NB4 (cell line): ENCODE results near the gene MYO19.

Experiments
- DNase-seq: peaks from one replicate; pipeline ENCODE4 v3.0.0; 2010; ENCODE audit warnings: low read depth
- H3K4me3 ChIP-seq: one replicate; pipeline ENCODE4 v1.5.1; 2011; ENCODE audit warnings: mild to moderate bottlenecking, low read depth, low read length, moderate library complexity
- MAX ChIP-seq: IDR thresholded peaks from 2 replicates; pipeline ENCODE4 v1.6.1; 2011; ENCODE audit warnings: low read depth, low read length
- MYC ChIP-seq: IDR thresholded peaks from 2 replicates; pipeline ENCODE4 v1.6.1; 2011; ENCODE audit warnings: low read depth, low read length
- POLR2A ChIP-seq: IDR thresholded peaks from 2 replicates; pipeline ENCODE4 v1.6.1; 2011; ENCODE audit warnings: mild to moderate bottlenecking; ENCODE audit not compliant: insufficient read length; ENCODE audit errors: extremely low read depth
- TF ChIP-seq, protein P1 (sequence below): IDR thresholded peaks from one replicate; pipeline ENCODE4 v1.5.1; 2012; ENCODE audit warnings: low read depth, low read length

MYO19 gene

GRCh38 chr17:36566081-36566480 is 31.4 kb upstream of the MYO19 start:
- TF ChIP-seq MYC (no peak), MAX (no peak), POLR2A (no peak)
- TF ChIP-seq, protein P1, sequence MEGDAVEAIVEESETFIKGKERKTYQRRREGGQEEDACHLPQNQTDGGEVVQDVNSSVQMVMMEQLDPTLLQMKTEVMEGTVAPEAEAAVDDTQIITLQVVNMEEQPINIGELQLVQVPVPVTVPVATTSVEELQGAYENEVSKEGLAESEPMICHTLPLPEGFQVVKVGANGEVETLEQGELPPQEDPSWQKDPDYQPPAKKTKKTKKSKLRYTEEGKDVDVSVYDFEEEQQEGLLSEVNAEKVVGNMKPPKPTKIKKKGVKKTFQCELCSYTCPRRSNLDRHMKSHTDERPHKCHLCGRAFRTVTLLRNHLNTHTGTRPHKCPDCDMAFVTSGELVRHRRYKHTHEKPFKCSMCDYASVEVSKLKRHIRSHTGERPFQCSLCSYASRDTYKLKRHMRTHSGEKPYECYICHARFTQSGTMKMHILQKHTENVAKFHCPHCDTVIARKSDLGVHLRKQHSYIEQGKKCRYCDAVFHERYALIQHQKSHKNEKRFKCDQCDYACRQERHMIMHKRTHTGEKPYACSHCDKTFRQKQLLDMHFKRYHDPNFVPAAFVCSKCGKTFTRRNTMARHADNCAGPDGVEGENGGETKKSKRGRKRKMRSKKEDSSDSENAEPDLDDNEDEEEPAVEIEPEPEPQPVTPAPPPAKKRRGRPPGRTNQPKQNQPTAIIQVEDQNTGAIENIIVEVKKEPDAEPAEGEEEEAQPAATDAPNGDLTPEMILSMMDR, result no peak
- no peak for DNase-seq
- H3K4me3 ChIP-seq, result no peak overlapping the region

GRCh38 chr17:36553459-36553858 is 18.8 kb upstream of the MYO19 start:
- DNase-seq, result no peak
- TF ChIP-seq POLR2A, result no peak
- no peak for TF ChIP-seq MAX
- TF ChIP-seq MYC, result no peak
- TF ChIP-seq, protein P1, result no peak
- H3K4me3 ChIP-seq, result no peak overlapping the region

- DNase-seq, result peak; percentile 39
- TF ChIP-seq, protein P1, result no peak
- no peak for TF ChIP-seq MAX
- no peak for TF ChIP-seq POLR2A
- H3K4me3 ChIP-seq, result no peak overlapping the region
Observed at GRCh38 chr17:36550491-36551417, 16.1 kb upstream of the MYO19 start.

DNA sequence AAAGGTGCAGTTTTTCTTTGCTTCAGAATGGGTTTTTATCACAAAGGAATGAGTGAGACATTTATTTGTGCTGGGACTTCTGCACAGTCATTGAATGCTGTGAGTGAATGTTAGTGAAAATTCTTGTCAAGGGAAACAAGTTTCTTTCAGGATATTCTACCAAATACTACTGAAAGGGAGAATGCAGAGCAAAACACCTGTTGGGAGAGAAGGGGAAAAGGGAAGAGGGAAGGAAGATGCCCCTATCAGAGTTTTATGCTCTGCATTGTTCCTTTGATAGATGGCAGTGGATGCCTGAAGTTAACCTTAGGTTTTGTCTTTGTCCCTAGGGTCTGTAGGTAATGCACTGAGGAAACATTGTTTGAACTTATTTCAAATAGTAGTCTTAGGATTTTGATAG is 13.1 kb upstream of the MYO19 start:
- H3K4me3 ChIP-seq, result peak overlapping the region; percentile 84
- no peak for TF ChIP-seq MYC
- TF ChIP-seq, protein P1, result no peak
- no peak for TF ChIP-seq POLR2A
- TF ChIP-seq MAX, result no peak
- no peak for DNase-seq

DNA sequence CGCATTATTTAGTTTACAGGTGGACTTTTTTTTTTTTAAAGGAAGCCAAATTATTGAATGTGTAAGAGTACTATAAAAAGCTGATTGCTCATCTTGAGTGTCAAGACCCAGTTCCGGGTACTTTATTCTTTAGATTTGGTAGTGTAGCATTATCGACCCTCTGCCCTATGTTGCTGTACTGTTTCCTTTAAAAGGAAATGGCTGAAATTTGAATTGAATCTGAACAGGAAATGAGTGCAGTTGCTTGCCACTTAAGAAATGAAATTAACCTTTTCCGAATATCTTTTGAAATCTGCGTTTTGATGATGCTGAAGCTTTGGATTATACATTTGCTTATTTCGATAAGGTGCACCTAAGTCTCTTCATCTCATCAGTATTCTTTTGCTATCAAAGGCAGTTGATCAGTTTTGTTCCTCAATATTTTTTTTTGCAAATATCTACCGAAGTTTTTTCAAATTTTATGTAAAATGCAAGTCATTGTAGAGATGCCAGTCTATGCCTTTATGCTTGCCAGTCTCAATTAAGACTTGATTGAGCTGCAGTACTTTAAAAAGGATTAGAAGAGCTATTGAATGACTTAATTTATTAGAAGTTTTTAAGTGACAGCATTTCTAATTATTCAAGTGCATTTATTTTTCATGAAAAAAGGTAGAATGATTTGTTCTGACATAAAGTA is 11.9 kb upstream of the MYO19 start:
- DNase-seq, result peak; percentile 40
- TF ChIP-seq MAX (no peak), MYC (no peak), POLR2A (no peak)
- TF ChIP-seq, protein P1, result no peak

More for the DNA sequence above, 11.9 kb upstream of the MYO19 start:
- H3K4me3 ChIP-seq, result peak overlapping the region; percentile 84
